HFF-Myc (cell line): Measurements from ENCODE around the gene PCDHGA5.

ENCODE experiments used
- DNase-seq: peaks from one replicate; pipeline ENCODE4 v3.0.0-alpha.2; 2011; ENCODE audit warnings: low read depth; ENCODE audit errors: extremely low read depth
- H3K4me3 ChIP-seq: replicated peaks from 2 replicates; pipeline ENCODE4 v1.5.1; 2011; ENCODE audit warnings: low read depth, mild to moderate bottlenecking, control low read depth, low read length
- TF ChIP-seq, protein P1 (sequence below): IDR thresholded peaks from 2 replicates; pipeline ENCODE4 v1.5.1; 2012; ENCODE audit warnings: mild to moderate bottlenecking, low read depth, low read length, control low read depth; ENCODE audit errors: missing control alignments

The PCDHGA5 gene

DNA sequence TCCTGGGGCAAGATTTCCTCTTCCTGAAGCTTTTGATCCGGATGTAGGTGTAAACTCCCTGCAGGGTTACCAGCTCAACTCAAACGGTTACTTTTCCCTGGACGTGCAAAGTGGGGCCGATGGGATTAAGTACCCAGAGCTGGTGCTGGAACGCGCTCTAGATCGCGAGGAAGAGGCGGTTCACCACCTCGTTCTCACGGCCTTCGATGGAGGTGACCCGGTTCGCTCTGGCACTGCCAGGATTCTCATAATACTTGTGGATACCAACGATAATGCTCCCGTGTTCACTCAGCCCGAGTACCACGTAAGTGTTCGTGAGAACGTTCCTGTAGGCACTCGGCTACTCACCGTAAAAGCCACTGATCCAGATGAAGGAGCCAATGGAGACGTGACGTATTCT lies 8.3 kb upstream of the PCDHGA5 start:
- TF ChIP-seq, protein P1, sequence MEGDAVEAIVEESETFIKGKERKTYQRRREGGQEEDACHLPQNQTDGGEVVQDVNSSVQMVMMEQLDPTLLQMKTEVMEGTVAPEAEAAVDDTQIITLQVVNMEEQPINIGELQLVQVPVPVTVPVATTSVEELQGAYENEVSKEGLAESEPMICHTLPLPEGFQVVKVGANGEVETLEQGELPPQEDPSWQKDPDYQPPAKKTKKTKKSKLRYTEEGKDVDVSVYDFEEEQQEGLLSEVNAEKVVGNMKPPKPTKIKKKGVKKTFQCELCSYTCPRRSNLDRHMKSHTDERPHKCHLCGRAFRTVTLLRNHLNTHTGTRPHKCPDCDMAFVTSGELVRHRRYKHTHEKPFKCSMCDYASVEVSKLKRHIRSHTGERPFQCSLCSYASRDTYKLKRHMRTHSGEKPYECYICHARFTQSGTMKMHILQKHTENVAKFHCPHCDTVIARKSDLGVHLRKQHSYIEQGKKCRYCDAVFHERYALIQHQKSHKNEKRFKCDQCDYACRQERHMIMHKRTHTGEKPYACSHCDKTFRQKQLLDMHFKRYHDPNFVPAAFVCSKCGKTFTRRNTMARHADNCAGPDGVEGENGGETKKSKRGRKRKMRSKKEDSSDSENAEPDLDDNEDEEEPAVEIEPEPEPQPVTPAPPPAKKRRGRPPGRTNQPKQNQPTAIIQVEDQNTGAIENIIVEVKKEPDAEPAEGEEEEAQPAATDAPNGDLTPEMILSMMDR: no peak
- no peak overlapping the region for H3K4me3 ChIP-seq
- DNase-seq: no peak

DNA sequence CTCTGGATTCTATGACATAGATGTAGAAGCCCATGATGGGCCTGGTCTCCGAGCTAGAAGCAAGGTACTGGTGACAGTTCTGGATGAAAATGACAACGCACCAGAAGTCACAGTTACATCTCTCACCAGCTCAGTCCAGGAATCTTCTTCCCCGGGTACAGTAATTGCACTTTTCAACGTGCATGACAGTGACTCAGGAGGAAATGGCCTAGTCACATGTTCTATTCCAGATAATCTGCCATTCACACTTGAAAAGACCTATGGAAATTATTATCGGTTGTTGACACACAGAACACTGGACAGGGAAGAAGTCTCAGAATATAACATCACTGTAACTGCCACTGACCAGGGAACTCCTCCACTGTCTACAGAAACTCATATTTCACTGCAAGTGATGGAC lies 7.8 kb upstream of the PCDHGA5 start:
- TF ChIP-seq, protein P1: no peak
- DNase-seq: no peak
- no peak overlapping the region for H3K4me3 ChIP-seq

DNA sequence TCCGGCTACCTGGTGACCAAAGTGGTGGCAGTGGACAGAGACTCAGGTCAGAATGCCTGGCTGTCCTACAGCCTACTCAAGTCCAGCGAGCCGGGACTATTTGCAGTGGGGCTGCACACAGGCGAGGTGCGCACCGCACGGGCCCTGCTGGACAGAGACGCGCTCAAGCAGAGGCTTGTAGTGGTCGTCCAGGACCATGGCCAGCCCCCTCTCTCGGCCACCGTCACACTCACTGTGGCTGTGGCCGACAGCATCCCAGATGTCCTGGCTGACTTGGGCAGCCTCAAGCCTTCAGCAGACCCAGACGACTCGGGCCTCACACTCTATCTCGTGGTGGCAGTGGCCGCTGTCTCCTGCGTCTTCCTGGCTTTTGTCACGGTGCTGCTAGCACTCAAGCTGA lies 7.0 kb upstream of the PCDHGA5 start:
- no peak for DNase-seq
- TF ChIP-seq, protein P1: no peak
- H3K4me3 ChIP-seq: no peak overlapping the region

DNA sequence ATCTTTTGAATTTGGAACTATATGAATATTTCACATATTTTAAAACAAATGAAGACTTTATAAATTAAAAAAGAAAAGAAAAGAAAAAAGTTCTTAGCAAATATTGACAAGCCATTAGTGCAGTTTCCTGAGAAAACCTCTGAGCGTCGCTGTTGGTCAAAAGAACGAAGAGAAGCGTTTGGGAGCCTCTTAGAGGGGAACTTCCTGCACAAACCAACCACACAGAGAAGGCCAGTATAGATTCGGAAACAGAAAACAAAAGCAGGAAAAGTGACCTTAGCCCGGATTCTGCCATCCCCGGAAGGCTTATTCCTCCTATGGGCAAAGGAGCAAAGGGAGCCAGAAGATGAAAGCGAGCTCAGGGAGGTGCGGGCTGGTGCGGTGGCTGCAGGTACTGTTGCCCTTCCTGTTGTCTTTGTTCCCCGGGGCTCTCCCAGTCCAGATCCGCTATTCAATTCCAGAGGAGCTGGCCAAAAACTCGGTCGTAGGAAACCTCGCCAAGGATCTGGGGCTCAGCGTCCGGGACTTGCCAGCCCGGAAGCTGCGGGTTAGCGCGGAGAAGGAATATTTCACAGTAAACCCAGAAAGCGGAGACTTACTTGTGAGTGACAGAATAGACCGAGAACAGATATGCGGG lies 4.1 kb upstream of the PCDHGA5 start, which contains the start of gene PCDHGB2:
Gene PCDHGB2, plus strand, starts transcription at position 205 of the 637 bp plus-strand sequence. Its CDS starts 142 bp downstream, at position 347.
- TF ChIP-seq, protein P1: peak; percentile 39
- H3K4me3 ChIP-seq: peak within 1 kb of the TSS; percentile 27
- DNase-seq: no peak

DNA sequence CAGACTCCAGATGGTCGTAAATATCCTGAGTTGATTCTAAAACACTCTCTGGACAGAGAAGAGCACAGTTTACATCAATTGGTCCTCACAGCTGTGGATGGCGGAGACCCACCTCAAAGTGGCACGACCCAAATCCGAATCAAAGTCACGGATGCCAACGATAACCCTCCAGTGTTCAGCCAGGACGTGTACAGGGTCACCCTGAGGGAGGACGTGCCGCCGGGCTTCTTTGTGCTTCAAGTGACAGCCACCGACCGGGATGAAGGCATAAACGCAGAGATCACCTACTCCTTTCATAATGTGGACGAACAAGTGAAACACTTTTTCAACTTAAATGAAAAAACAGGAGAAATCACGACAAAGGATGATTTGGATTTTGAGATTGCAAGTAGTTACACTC lies 3.3 kb upstream of the PCDHGA5 start:
- TF ChIP-seq, protein P1: no peak
- no peak overlapping the region for H3K4me3 ChIP-seq
- DNase-seq: no peak

DNA sequence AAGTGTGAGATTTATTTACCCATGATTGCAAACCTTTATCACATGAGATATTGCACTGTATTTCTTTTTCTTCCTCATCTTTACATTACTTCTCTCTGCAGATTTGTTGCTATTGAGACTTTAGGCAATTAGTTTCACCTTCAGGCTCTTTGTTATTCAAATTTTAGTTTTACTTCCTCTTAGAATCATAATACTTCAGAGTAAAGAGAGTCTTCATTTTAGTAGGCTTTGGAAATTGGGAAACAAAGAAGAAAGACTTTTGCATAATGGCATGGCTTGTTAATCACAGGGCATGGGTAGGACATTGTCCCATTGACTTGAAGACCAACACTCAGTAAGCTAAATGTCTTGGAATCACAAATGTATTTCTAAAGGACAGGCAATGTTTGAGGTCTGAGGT lies 1.2 kb upstream of the PCDHGA5 start:
- DNase-seq: no peak
- no peak overlapping the region for H3K4me3 ChIP-seq
- TF ChIP-seq, protein P1: no peak
